Panc1 (cell line): ENCODE measurements around the gene ZNF74. TPM values are rescaled to one million over a fixed set of nuclear protein-coding genes. Genes with fewer than 3 reads are reported as not detected.

ENCODE experiments used
- ATAC-seq: fragments of 200-7000 bp; cut with Tn5 transposase; 2 replicates; pipeline ENCODE4 v1.9.1; 2020; ENCODE audit warnings: mild to moderate bottlenecking, moderate library complexity
- BruUV-seq: library from RNA; stranded (reverse); fragments of 400-500 nt; replicated peaks from 2 replicates; lab custom pipeline; 2021; lab: Mats Ljungman, UMichigan
- CTCF ChIA-PET: fragments of 300-600 bp; sonication (Branson Sonifier 250); formaldehyde crosslinking; loops from one replicate; lab custom pipeline; 2022; ENCODE audit warnings: antibody characterized with exemption; lab: Charles Lee
- POLR2A ChIA-PET: fragments of 300-600 bp; sonication (Branson Sonifier 250); formaldehyde crosslinking; loops from one replicate; lab custom pipeline; 2022; ENCODE audit warnings: antibody characterized with exemption; lab: Charles Lee
- DNase-seq: peaks from one replicate; pipeline ENCODE4 v3.0.0-alpha.2; 2010; ENCODE audit warnings: low read depth, low spot score
- H3K27ac ChIP-seq: 2 replicates; pipeline ENCODE4 v1.5.1; 2011; ENCODE audit warnings: mild to moderate bottlenecking, low read length, inconsistent platforms
- H3K27me3 ChIP-seq: fragments of 200-500 bp; sonication (Bioruptor generic); 2 replicates; pipeline ENCODE4 v1.6.0; 2014; ENCODE audit warnings: low read length, inconsistent platforms; ENCODE audit not compliant: control insufficient read depth, insufficient read depth
- H3K36me3 ChIP-seq: fragments of 200-500 bp; sonication (Bioruptor generic); 2 replicates; pipeline ENCODE4 v1.5.1; 2014; ENCODE audit warnings: inconsistent platforms, mild to moderate bottlenecking, low read length, moderate library complexity; ENCODE audit not compliant: control insufficient read depth, insufficient read depth
- H3K4me1 ChIP-seq: 2 replicates; pipeline ENCODE4 v1.5.1; 2011; ENCODE audit warnings: inconsistent platforms, mild to moderate bottlenecking, low read length, moderate library complexity; ENCODE audit not compliant: control insufficient read depth, insufficient read depth
- H3K4me3 ChIP-seq, 2 experiments: 2 replicates each; pipeline ENCODE4 v1.5.1; 2011 to 2012; ENCODE audit warnings: low read depth in 2 of 2, low read length in 2 of 2, mild to moderate bottlenecking in 2 of 2, inconsistent platforms in 1 of 2, moderate library complexity in 1 of 2
- H3K9me3 ChIP-seq: fragments of 200-500 bp; sonication (Bioruptor generic); 2 replicates; pipeline ENCODE4 v1.5.1; 2014; ENCODE audit warnings: low read depth, mild to moderate bottlenecking, inconsistent platforms, low read length, moderate library complexity; ENCODE audit not compliant: control insufficient read depth, insufficient read depth
- CTCF ChIP-seq: fragments of 450-650 bp; IDR thresholded peaks from 2 replicates; pipeline ENCODE4 v1.5.1; 2017; ENCODE audit warnings: mild to moderate bottlenecking
- POLR2AphosphoS5 ChIP-seq: IDR thresholded peaks from 2 replicates; pipeline ENCODE4 v1.6.1; 2012; ENCODE audit warnings: mild to moderate bottlenecking, low read depth, low read length, moderate library complexity
- REST ChIP-seq, 2 experiments: IDR thresholded peaks; 2 replicates each; pipeline ENCODE4 v1.6.1; 2011 to 2012; ENCODE audit warnings: low read depth in 2 of 2, control low read depth in 1 of 2, low read length in 1 of 2, mild to moderate bottlenecking in 1 of 2, moderate library complexity in 1 of 2; ENCODE audit not compliant: insufficient read depth in 1 of 2
- SIN3A ChIP-seq: IDR thresholded peaks from 2 replicates; pipeline ENCODE4 v1.6.1; 2012; ENCODE audit warnings: low read depth, mild to moderate bottlenecking, low read length, moderate library complexity, borderline replicate concordance; ENCODE audit not compliant: insufficient read depth
- TCF7L2 ChIP-seq: IDR thresholded peaks from 2 replicates; pipeline ENCODE4 v1.6.1; 2011; ENCODE audit warnings: mild to moderate bottlenecking, low read depth, low read length, inconsistent platforms
- in situ Hi-C: cut with HindIII; loops from 2 replicates; pipeline ENCODE4 v1.10.0; 2016; ENCODE audit warnings: low sequenced_read_pairs, low pct_unique_long_range_greater_than_20kb
- intact Hi-C: fragments of 100-400 bp; cut with micrococcal nuclease; formaldehyde crosslinking; loops from one replicate; pipeline ENCODE4 v1.10.0; 2022; ENCODE audit not compliant: unreplicated experiment
- total RNA-seq: library from RNA; stranded (reverse); gene quantifications from one replicate; pipeline ENCODE4 v1.2.1, GENCODE V29; 2021; ENCODE audit not compliant: unreplicated experiment

The ZNF74 gene
- total RNA-seq, 1 experiment from 2014 or later: 13.2 TPM

GRCh38 chr22:20402960-20403778 is 9.2 kb downstream of the ZNF74 start:
- DNase-seq (no peak), ATAC-seq (no peak)
- Histone ChIP-seq H3K4me3 (no peak overlapping the region), H3K9me3 (no peaks in the 10 kb centered on the region), H3K36me3 (no peaks in the 10 kb centered on the region), H3K4me1 (no peaks in the 10 kb centered on the region), H3K27me3 (no peaks in the 10 kb centered on the region), H3K27ac (no peak overlapping the region)
- intact Hi-C loops: no loop called here
- POLR2A ChIA-PET: no interaction called here
- BruUV-seq: no TSS peak
- TF ChIP-seq CTCF (no peak), REST (IDR thresholded peaks at IDR 0.05; ENCODE audit: insufficient read depth in 1 of 2, low read depth in 2 of 2, low read length in 1 of 2) (no peak), POLR2AphosphoS5 (no peak), SIN3A (no peak), TCF7L2 (no peak)
- in situ Hi-C loops: no loop called here
- CTCF ChIA-PET: no interaction called here

- CTCF ChIA-PET: no interaction called here
- BruUV-seq: no TSS peak
- in situ Hi-C loops: no loop called here
These were observed 9.8 kb downstream of the ZNF74 start for GRCh38 chr22:20403779-20404140.

More at GRCh38 chr22:20403779-20404140, 9.8 kb downstream of the ZNF74 start:
- no peak for TF ChIP-seq TCF7L2
- no peak for TF ChIP-seq CTCF
- TF ChIP-seq REST (IDR thresholded peaks at IDR 0.05; ENCODE audit: insufficient read depth in 1 of 2, low read depth in 2 of 2, low read length in 1 of 2): no peak
- TF ChIP-seq SIN3A: no peak
- no peak for TF ChIP-seq POLR2AphosphoS5
- no peak for ATAC-seq
- intact Hi-C loops: no loop called here
- no peaks in the 10 kb centered on the region for H3K36me3 ChIP-seq
- H3K4me1 ChIP-seq: no peaks in the 10 kb centered on the region
- H3K9me3 ChIP-seq: no peaks in the 10 kb centered on the region
- POLR2A ChIA-PET: no interaction called here
- DNase-seq: no peak
- H3K27me3 ChIP-seq: no peaks in the 10 kb centered on the region
- H3K27ac ChIP-seq: no peak overlapping the region
- no peak overlapping the region for H3K4me3 ChIP-seq
